Stimulated activated CD4-positive, alpha-beta T cell treated with anti-CD3 and anti-CD28 coated beads, Interleukin-4, amount 100 ng/mL, for 1 hour (primary cell): ENCODE data around the gene S1PR1.

Experiments used
- DNase-seq: peaks from one replicate; pipeline ENCODE4 v3.0.0-alpha.2; 2020

The S1PR1 gene

DNA sequence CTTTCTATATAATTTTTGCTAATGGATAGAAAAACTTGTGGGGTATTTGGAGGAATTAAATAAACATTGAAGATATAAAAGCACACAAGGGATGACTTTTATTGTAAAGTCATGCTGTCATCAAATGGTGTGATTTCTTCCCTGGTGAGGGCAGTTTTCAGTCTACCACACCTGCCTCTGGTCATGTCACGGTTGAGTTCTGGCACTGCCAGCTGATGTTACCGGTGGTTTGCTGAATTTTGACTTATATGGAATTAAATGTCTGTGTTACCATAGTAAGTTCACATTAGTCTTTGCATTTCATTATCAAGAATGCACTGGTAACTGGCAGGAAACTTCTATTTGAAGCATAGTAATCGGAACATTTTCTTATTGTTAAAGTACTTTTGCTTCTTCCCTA is 13.4 kb downstream of the S1PR1 start:
- no peak for DNase-seq

DNA sequence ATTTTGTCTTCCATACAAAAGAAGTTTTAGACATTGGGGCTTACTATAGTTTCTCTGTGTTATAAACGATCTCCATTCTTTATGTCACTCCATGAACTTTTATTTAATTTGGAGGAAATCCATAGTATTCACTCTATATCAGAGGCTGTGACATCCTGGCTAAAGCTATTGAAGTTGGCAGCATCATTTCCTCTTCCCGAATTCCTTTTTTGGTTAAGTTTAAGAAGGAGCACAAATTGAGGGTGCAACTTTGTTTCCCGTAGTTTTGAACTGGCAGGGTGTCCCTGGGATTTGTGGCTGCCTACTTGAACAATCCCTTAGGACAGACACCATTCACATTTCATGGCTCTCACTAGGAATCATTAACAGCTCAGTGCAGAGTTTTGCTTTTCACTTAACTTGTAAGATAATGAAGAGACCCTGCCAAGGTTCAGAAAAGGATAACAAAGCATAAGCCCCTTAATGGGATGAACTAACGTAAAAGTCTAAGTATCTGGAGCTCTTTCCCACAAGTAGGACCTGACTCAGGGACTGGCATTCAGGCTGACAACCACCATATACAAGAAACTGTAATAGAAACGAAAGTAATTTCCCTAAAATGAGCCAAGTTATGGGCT is 13.9 kb downstream of the S1PR1 start:
- no peak for DNase-seq

DNA sequence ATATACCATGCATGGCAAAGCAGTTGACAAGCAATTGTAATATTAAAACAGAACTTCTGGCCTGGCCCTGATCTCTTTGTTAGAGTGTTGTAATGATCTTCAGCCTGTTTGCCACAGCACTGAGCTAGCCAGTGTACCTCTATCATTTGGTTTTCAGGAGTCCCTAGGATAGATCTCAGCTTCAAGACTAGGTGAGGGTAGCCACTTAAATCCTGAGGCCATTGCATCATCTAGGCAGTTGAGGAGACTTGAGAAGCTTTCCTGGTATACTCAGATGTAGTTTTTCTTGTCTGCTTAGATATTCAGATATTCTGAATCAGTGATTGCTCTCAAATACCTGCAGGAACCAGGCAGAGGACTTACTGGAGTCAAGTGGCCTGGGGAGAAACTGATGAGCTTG is 14.7 kb downstream of the S1PR1 start:
- no peak for DNase-seq

DNA sequence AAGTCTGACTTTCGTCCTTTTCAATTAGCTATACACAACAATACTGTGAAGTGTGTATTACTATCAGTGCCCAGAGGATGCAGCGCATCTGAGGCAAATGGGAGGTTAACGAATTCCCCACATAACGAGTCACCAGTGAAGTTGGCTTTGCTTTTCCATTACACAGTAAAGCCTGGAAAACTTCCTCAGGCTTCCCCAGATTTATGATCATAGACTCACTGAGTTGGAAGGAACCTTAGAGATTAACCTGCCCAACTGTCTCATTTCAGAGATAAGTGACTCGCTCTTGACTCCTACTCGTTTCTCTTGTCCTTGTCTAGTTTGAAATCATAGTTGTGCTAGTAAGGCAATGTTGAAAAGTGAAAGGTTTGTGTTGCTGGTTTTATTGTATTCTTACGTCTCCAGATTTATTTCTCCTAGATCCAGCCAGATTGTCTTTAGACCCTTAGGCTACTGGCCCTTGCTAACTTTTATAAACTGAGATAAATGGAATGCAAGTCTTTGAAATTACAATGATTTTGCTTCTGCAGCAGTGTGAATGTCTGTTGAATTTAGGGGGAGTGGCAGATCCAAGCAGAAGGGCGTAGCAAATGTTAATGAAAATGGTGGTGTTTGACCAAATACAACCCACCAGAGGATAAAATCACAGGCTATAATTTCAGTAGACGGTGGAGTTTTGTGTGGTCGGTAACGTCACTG is 17.3 kb downstream of the S1PR1 start:
- no peak for DNase-seq

DNA sequence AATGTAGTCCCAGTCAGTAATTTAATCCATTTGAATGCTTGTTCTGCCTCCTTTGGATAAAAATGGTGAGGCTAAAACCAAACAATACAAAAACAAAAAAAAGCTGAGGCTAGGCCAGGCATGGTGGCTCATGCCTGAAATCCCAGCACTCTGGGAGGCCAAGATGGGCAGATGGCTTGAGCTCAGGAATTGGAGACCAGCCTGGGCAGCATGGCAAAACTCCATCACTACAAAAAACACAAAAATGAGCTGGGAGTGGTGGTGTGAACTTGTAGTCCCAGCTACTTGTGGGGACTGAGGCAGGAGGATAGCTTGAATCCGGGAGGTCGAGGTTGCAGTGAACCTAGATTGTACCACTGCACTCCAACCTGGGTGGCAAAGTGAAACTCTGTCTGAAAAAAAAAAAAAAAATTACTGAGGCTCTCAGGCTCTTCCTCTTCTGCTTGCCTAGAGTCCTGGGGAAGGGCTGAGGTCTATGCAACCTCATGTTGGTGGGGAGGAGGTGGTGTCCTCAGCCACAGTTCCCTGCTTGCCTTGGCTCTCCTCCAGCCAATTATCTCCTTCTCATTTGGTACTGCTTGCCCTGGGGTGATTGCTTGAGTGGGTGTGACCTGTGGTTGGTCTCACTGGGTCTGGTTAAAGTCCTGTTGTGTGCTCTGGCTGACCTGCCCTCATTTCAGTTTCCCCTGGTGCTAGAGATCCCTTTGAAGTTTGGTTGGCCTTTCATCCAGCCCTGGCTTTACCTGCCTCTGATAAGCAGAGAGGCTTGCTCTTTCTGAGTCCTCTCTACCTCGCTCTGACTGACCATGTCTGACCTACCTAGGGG is 20.9 kb downstream of the S1PR1 start:
- no peak for DNase-seq

DNA sequence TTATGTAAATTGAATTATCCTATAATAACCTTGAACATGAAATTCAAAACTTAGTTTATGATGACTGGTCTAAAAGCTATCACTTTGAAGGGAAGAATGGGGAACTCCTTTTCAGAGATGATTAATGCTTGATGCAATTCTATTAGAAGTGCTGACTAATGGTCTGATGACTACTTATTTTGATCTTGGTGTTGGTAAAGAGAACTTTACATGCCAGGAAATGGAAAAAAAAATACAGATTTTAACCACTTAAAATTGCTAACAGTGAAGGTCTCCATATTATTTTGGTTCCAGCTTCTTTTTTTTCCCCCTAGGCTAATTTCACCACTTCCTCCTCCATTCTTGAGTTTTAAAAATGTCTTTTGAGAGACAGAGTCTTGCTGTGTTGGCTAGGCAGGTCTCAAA is 22.9 kb downstream of the S1PR1 start:
- no peak for DNase-seq

DNA sequence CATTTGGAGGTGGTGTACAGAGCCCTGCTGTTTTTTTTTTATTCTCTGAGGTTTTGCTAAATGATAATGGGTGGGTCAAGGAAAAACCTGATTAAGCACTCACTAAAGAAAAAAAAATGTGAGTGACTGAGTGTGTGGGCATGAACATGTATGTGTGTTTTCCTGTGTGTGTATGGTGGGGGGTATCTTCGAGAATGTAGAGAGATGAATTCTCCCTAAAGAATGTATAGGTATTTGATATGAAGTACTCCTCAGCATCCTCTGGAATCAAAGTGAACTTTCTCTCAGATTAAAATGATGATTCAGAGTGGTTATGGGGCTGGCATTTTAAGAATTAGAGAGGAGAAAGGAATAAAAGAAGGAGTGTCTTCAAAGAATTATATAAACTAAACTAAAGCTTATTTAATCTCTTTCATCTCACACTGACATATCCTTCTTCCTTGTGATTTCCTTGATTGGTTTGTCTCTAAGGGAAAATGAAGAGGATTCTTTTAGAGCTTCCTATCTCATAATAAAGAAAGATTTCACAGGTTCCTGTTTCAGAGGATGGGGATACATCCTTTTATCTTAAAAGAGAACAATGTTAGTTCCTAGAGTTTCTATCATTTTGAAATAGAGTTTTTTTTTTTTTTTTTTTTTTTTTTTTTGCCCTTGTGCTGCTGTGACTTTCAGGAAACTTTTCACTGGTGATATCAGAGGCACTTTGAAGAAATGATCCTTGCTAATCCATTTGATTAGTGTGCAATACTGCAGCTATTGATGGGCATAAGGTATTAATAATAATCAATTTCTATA is 23.9 kb downstream of the S1PR1 start:
- DNase-seq: no peak

DNA sequence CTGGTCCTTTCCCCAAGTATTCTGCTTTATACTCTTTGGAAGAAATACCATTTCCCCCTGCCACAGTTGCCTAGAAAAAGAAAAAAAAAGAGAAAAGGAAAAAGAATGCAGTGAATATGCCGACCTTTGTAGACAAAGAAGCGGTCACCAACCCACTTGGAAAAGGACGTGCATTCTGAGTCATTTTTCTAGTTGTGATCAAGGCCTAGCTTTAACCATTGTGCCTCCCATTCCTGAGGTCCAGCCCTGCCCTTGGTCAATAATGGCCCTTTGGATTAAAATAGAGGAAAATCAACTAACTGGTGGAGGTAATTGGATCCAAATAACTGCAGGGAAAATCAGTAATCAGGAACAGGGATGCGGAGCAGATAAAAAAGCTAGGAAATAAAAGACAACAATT is 24.8 kb downstream of the S1PR1 start:
- no peak for DNase-seq

DNA sequence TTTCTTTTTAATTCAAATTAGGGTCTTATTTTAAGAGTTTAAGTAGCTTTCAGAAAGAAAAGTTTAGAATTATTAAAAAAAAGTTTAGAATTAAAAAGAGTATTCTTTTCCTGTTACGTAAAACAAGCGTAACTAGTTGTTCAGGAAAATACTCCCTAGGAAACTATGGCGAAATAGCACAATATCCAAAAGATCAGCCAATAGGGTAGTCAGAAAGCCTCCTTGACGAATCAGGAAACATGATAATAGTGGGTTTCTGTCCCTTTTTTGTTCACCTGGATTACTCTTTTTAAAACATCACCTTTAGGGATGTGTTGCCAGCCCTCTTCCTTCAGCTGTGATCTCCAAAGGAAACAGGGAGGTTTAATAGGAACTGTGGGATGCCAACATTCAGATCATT is 25.2 kb downstream of the S1PR1 start:
- no peak for DNase-seq

DNA sequence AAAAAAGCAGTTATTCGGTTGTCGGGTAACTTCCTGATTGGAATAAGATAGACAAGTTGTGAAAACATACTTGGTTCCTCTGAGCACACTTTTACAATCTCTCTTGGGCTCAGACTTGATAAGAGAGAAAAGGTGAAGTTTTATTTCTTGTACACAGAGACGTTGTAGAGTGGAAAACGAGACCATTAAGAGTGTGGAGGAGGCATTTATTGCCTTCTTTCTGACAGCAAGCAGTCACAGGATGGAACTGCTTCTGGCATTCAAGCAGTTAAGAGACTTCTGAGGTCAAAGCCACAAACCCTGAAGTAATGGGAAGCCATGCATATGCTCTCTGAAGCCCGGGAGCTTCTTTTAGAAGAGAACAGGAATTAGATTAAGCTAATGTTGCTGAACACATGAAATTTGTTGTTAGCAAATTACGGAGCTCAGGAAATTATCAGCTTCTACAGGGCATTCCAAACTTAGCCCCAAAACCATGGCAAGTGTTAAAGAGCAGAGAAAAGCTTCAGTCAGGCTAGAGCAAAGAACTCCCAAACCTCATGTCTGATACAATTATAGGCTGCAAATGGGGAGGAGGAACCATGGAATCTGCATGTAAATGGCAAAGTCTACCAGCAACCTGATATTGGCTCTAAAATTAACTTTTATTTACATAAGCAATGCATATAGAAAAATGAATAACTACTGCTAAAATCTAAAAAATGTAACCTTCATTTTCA is 26.0 kb downstream of the S1PR1 start:
- DNase-seq: no peak

DNA sequence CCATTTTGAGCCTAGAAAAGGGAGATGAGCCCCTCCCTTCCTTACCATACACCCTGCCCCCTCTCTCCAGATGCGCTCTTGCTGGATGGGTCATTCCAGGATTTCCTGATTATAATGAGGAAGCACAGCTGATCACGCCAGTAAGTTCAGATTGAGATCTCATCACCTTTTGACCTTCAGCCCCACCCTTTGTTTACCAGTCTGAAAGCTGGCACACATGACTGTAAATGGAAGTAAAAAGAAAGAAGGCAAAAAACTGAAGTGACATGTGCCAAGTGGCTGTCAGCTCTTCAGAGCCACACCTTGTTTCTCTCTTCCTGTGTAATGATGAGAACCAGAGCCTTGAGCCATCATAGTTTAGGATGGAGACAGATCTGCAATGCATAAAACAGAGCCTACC is 27.9 kb downstream of the S1PR1 start:
- DNase-seq: no peak

DNA sequence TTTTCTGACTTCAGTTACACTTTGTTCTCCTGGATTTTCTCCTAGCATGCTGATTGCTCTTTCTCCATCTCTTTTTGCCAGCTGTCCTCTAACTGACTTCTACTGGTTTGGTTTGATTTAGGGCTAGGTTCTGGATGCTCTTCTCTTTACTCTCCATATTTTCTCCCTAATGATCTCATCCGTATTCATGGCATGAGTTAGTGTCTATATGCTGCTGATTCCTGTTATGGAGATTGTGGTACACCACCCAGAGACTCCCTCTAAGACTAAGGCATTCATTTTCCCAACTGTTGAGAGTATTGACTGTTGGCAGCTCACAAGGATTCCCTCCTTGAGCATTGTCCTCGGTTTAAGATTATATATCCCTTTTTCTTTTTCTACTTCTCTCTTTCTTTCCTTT is 28.9 kb downstream of the S1PR1 start:
- no peak for DNase-seq

DNA sequence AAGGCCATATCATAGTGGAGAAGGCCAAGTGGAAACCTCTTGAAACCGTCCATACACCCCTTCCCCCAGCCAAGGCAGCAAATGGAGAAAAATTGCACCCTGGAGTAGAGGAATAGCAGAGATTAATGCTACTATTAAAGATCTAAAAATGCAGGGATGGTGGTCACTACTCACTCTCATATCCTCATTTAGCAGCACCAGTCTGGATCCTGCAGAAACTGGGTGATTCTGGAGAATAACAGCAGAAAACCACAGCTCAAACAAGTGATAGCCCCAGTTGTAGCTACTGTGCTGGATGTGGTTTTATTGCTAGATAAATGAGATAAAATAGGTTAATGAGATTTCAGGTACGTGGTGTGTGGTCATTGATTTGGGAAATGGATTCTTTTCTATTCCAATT is 30.3 kb downstream of the S1PR1 start:
- DNase-seq: no peak

DNA sequence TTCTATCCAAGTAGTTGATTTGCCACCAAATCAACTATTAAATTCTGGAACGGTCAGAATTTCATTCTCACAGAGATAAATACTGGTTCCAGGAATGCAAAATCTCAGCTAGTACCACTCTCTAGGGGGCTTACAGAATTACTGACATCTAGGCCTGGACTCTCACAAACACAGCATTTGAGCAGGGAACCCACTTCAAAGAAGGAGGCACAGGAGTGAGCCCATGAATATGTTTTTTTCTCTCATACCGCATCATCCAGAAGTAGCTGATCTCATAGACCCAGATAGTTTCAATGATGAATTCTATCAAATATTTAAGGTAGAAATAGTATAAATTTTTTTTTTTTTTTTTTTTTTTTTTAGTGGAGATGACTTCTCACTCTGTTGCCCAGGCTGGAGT is 32.1 kb downstream of the S1PR1 start:
- no peak for DNase-seq

DNA sequence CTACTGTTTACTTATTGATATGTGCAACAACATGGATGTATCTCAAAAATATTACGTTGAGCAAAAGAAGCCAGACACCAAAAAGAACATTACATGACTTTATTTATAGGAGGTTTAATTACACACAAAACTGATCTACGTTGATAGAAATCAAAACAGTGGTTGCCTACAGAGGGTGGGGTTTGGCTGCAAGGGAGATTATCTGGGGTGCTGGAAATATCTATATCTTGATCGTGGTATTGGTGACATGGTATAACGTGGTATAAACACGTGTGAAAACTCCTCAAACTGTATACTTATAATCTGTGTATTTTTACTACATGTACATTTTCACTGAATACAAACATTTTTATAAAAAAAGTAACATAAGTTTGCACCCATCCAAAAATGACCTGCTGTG is 38.9 kb downstream of the S1PR1 start:
- no peak for DNase-seq

DNA sequence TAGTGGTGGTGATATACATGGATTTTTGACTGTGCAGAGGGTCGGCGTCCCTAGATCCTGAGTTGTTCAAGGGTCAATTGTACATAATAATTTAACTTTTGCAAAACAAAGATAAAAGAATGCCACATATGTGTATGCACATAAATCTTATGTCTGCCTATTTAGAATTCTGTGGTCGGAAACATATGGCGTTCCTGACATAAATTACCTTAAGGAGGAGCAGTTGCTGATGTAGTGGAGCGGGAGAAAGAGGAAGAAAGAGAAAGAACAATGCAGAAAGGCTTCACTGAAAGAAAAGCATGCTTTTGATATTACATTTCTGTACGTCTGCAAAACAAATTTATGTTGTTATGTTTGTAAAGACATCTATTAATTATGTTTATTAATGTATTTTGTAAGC is 40.0 kb downstream of the S1PR1 start:
- DNase-seq: no peak

DNA sequence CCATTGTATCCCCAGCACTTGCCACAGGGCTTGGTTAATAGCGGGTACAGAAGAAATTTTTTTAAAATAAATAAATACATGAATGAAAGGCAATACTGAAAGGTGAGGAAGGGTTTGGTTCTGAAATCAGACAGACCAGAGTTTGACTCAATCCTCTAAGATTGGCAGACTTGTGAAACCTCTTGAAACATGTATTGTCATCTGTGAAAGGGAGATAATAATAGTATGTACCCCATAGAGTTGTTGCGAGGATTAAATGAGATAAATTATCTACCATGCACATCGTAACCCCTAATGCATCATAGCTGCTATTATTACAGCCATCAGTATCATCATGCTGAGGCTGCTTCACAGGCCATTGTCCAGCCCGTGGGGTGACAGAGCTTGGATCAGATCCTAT is 41.4 kb downstream of the S1PR1 start:
- DNase-seq: no peak

DNA sequence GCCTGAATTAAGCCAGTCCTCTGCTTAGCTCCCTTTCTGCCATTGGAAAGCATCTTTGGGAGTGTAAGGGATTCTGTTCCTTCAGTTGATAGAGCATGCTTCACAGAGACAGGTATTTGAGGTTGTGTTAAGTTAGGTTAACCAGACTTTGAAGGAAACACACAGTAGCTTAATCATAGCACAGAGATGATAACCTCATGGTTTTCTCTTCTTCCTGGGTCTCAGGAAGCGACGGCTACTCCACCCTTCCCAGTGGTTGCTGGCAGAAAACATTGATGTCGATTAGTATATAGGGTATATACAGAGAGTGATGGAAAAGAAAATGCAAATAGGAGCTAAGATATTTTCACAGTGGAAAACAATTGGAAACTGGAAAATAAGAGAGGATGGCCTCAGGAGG is 42.0 kb downstream of the S1PR1 start:
- no peak for DNase-seq

DNA sequence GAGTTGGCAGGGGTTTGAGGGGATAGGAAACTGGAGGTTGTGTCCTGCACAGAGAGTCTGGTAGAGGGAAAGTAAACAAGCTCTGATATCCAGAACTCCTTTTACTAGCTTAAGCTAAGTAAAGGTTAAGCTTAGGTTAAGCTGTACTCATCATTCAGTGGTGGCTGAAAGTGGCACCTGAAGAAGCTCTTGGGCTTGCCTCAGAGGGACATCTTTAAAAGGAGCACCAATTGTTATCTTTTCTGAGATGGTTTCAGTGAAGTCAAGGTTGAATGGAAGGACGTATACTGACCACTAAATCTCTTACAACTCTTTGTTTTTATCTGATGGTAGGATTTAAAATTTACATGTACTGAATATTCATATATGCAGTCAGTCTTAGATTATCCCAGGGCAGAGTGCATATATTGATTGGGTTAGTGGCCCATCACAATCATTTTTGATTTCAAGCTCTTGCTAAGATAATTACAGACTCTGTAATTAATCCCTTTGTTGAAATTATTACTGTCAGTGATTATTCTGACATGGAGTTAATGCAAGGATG is 43.3 kb downstream of the S1PR1 start:
- no peak for DNase-seq

DNA sequence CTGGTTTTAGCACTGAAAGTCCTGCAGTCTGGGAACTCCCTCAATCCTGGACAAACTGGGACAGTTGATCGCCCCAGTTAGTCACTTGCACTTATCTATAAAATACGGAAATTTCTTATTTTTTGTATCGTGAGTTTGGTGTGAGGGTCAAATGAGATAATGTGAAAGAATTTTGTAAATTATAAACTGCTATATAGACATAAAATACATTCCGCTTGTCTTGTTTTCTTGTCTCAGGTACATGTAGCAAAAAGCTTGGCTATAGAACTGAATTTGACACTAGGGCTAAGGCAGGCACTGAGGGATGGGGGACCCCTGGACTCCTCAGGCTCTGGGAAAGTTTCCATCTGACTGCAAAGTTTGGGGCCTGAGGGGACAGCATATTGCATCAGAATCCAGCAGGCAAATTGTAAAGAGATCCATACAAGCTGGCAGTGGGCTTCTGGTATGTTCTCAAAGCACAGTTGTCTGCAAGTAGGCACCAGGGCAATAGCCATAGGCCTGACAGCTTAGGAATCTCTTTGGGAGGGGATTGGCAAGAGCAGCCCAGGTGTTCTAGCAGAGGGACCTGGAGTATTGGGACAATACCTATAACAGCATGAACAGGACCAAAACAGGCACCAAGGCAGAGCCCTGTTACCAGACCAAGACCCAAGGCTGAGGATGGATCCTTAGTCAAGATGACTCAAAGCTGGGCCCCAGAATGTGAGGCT is 44.3 kb downstream of the S1PR1 start:
- DNase-seq: no peak

DNA sequence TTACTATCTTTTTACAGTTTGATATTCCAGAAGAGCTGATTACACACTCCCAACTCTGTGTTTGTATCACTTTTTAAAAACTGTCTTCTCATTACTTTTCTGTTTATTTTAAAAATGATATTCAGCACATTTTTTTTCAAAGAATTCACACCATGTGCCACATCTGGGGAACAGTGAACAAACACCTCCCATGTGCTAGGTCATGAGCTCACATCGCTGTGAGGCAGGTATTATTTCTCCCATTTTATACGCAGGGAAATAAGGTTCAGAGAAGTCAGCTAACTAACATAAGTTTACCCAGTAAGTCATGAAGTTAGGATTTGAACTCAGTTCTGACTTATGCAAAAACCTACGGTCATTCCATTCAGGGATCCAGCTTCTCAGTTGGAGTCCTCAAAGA is 44.9 kb downstream of the S1PR1 start:
- DNase-seq: no peak
